ENCODE results near the gene ABCE1. TPM values are rescaled to one million over a fixed set of nuclear protein-coding genes. Genes with fewer than 3 reads are reported as not detected.

The ABCE1 gene
- total RNA-seq, 1 donor from 2014 or later, result 76.7 TPM

DNA sequence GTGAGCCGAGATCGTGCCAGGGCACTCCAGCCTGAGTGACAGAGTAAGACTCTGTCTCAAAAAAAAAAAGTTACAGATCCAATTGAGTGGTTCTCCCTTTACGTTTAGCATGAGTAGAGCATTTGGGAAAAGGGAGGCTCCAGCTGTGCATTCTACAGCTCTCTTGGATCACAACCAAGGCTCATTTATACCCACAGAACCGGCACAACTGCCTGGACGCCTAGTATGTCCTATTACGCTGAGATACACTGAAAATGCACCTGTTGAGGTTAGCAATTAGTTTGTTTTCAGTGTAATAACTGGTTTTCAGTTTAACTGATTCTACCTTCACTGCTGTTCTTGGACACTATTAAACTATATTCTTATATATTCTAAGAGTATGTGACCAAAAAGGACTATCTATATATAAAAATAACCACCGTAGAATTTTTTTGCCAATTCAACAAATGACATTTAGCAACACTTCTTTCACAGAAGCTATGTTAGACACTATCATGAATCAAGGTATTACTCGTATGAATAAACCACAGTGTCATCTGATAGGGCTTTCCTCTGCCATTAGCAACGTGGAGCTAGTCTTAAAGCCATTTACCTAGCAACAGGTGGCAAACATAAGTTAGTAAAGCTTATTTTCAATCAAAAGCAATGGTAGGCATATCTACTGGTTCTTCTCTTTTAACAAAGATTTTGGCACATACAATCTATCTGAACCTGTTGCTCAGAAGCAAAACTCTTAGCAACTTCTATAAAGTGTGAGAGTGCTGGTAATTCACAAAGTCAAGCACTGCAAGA lies 78.7 kb downstream of the ABCE1 start:
- DNase-seq (ENCODE audit: low spot score), result no peak

DNA sequence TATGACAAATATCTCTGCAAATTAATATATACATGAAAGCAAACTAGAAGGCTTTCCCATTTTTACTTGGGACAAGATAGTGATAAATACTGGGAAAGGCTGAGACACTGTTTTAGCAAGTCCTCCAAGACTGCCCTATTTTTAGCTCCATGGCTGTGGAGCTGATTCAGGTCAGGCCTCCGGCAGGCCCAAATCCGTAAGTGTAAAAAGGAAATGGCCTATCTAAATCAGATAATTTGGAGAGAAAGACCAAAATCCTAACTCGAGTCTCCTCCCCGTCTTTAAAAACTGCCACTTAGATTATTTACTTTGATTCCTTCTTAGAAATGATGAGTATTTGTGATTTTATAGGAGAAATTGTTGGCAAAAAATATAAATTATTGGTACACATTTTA lies 79.4 kb downstream of the ABCE1 start:
- no peak for DNase-seq (ENCODE audit: low spot score)

DNA sequence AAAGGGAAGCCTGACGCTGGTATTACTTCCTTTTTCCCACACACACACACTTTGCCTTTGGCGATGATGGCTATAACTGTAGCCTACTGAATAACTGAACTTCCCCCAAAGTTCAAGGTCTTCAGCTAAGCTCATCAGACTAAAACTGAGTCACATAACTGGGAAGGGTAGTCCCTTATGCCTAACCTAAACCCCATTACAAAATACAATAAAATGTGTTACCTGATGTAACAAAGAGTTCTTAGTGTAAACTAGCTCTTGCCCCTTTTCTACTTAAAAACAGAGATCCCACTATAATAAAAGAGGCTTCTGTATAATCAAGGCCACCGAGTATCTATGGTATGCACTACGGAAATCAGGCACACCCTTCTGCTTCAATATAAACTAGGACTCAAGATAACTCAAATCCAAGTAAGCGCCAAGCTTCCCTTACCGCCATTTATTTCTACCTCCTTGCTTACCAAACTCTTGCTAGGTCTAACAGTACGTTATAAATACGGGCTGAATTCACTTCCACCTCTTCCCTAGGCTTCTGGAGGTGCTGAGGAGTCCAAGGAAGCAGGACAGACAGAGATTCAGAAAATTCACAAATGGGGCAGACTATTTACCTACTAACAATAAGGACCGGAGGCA lies 79.9 kb downstream of the ABCE1 start:
- no peak for DNase-seq (ENCODE audit: low spot score)

- no peak for DNase-seq (ENCODE audit: low spot score)
These were observed 80.7 kb downstream of the ABCE1 start for GRCh38 chr4:145178740-145179280.

Other genes starting within 250 kb of the ABCE1 start
- gene ANAPC10, start 115 bp upstream of the ABCE1 start, total RNA-seq, result 24.9 TPM
- gene OTUD4, start 82.3 kb downstream of the ABCE1 start, total RNA-seq, result 46.2 TPM